Mammary epithelial cell (primary cell): ENCODE results near the gene ALDH1L2.

ENCODE experiments used
- CTCF ChIP-seq, 2 donors: IDR thresholded peaks in 1 of 2; conservative IDR thresholded peaks in 1 of 2; 2 replicates each; pipeline ENCODE4 v1.5.1; 2011 to 2012; ENCODE audit warnings: inconsistent platforms in 2 of 2, low read length in 2 of 2, mild to moderate bottlenecking in 2 of 2, control low read depth in 1 of 2, low read depth in 1 of 2; ENCODE audit not compliant: insufficient read depth in 1 of 2; ENCODE audit errors: extremely low read depth in 1 of 2
- EZH2 ChIP-seq: IDR thresholded peaks from 2 replicates; pipeline ENCODE4 v1.6.1; 2012; ENCODE audit warnings: low read length, inconsistent platforms, borderline replicate concordance

- TF ChIP-seq CTCF (conservative IDR thresholded peaks at IDR 0.05 in 1 of 2, IDR thresholded peaks at IDR 0.05 in 1 of 2; ENCODE audit: extremely low read depth in 1 of 2, insufficient read depth in 1 of 2, low read depth in 1 of 2, low read length in 2 of 2) = no peak
- TF ChIP-seq EZH2 = no peak
These were observed 82.8 kb downstream of the ALDH1L2 start for GRCh38 chr12:105001476-105001875.
